HG02588 (cell line): ENCODE results near the gene BRD7.
A peak's percentile ranks its signal among the peaks of the same experiment; 100 is the strongest.

Source experiments
- ATAC-seq: cut with Tn5 transposase; IDR thresholded peaks from one replicate; pipeline ENCODE4 v1.9.1; 2021; ENCODE audit warnings: mild to moderate bottlenecking, moderate library complexity; ENCODE audit not compliant: unreplicated experiment

BRD7 gene

DNA sequence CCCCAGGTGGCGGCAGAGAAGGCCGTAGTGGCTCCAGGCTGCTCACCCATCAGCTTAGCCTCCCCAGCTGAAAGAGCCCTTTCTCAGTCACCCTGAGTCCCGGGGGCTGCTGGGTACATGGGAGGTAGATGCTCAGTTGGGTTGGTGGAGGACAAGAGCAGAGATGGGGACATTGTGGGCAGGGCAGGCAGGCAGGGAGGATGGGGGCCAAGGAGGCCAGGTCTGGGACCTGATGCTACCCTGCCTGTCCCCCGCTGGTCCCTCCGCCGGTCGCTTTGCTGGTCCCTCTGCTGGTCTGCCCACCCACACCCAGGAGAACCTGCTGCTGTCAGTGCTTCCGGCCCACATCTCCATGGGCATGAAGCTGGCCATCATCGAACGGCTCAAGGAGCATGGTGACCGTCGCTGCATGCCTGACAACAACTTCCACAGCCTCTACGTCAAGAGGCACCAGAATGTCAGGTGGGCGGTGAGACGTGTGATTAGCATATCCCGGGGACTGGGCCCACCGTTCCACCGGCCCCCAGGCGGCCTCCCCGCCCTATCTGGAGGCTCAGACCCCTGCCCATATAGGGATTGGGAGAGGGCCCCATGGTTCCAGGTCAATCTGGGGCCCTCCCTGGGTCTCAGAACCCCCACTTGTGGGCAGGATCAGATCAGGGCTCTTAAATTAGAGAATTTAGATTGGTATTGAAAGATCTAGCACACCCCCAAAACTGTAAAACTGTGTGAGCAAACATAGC is 75.6 kb downstream of the BRD7 start:
- ATAC-seq: no peak

DNA sequence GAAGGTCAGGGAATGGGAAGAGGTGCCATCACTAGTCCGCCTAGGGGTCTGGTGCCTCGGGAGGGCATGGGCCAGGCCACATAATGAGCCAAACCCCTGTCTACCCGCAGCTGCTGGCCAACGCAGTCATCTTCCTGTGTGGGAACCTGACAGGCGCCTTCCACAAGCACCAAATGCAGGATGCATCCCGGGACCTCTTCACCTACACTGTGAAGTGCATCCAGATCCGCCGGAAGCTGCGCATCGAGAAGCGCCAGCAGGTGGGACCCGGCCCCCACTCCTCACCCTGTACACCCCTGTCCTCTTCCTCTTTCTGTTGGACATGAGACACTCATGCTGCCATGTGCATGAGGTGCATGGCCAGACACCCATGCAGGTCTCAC is 76.2 kb downstream of the BRD7 start:
- no peak for ATAC-seq

DNA sequence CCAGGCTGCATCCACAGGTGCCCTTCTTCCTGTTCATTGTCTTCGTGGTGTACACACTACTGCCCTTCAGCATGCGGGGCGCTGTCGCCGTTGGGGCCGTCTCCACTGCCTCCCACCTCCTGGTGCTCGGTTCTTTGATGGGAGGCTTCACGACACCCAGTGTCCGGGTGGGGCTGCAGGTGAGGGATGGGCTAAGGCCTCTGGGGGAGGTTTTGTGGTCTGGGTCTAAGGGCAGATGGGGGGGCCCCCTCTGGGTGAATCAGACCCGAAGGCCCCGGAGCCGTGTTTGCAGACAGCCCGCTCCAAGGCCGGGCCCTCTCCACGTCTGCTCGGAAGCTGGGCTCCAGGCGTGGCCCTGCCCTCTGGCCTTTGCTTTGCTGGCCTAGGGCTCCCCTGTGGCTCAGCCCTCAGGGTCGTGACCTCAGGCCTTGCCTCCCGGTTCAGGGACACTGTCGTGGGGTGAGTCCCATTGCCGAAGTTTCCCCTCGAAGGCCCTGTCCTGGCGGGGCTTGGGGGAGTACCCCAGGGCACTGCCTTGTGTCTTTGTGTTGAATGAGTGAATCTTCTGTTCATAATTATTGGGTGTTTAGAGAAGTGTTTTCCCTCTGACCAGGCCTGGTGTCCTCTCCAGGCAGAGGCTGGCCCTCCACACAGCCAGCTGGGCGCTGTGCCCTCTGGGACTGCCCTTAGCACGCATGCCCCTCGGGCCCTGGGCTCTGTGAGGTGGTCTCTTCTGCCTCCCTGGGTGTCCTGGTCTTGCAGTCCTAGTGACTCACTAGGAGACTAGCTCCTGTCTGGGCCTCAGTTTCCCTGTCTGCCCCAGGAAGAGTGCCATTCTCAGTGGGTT is 76.8 kb downstream of the BRD7 start:
- ATAC-seq: no peak

DNA sequence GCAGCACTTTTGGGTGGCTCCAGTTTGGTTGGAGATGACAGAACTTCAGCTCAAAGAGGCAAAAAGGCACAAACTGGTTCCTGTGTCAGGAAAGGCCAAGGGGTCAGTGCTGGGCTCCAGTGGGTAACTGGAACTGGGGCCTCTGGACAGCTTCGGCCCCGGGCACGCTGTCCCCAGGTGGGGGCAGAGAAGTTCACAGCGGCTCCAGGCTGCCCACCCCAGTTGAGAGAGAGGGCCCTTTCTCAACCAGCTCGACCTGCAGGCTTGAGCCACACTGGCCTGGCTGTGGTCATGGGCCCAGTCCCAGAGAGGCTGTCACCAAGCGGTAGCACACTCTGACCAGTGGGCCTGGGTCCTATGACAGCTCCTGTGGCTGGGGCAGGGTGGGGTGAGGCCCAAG is 77.9 kb downstream of the BRD7 start:
- ATAC-seq: no peak

DNA sequence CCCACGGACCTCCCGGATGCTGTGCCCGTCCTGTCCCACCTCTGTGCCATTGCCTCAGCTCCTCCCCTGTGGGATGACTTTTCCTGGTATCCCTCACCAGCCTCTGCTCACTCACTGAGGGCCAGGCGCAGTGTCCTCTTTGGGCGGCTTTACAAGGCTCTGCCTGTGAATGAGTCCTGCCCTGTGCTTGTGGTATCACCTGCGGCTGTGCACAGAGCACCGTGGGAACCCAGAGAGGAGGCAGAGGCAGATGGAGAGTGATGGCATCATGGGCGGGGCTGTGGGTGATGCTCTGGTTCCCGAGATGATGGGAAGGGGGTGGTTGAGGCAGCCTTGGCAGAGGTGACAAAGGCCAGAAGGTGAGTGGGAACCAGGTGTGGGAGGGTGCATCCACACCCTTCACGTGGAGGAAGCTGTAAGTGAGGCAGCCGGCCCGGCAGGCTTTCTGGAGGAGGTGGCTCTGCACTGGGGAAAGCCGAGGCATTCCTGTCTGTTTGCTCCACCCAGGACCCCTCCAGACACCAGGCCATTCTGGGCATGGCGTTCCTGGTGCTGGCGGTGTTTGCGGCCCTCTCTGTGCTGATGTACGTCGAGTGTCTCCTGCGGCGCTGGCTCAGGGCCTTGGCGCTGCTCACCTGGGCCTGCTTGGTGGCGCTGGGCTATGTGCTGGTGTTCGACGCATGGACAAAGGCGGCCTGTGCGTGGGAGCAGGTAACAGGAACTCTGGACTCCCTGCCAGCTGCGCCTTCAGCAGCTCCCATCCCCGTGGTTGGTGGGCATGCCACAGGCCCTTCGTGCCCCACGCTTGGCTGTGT is 78.6 kb downstream of the BRD7 start:
- ATAC-seq: no peak

DNA sequence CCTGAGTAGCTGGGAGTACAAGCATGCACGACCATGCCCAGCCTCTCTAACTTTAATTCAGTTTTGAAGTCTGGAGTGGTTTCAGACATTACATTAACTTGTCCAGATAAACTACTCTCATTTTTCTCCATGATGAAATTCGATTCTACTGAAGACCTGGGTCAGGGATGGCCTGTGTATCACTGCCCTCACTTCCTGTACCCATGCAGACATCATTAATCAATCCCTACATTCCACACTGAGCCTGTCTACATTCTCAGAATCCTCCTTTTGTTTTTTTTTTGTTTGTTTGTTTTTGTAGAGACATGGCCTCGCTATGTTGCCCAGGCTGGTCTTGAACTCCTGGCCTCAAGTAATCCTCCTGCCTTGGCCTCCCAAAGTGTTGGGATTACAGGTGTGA is 79.9 kb downstream of the BRD7 start:
- no peak for ATAC-seq

DNA sequence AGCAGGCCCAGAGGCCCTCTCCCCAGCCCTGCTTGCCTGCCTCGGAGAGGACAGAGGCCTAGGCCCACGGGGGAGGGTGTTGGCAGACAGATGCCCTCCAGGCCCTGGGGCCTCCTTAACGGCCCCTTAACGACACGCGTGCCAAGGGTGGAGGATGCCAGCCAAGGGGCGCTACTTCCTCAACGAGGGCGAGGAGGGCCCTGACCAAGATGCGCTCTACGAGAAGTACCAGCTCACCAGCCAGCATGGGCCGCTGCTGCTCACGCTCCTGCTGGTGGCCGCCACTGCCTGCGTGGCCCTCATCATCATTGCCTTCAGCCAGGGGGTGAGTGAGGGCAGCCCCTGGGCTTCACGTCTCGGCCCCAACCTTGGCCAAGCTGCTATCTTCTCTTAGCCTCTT is 80.8 kb downstream of the BRD7 start:
- no peak for ATAC-seq

DNA sequence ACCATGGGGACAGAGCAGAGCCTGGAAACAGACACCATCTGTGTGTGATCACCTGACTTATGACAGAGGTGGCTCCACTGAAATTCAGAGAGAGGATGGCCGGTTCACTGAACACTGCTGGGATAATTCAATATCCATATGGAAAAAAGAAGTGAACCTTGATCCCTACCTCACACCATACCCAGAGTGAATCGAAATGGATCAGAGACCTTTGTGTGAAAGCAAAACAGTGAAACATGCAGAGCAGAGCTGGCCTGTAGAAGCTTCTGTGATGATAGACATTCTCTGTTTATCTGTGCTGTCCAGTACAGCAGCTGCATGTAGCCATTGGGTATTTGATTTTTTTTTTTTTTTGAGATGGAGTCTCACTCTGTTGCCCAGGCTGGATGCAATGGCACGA is 82.1 kb downstream of the BRD7 start:
- no peak for ATAC-seq

DNA sequence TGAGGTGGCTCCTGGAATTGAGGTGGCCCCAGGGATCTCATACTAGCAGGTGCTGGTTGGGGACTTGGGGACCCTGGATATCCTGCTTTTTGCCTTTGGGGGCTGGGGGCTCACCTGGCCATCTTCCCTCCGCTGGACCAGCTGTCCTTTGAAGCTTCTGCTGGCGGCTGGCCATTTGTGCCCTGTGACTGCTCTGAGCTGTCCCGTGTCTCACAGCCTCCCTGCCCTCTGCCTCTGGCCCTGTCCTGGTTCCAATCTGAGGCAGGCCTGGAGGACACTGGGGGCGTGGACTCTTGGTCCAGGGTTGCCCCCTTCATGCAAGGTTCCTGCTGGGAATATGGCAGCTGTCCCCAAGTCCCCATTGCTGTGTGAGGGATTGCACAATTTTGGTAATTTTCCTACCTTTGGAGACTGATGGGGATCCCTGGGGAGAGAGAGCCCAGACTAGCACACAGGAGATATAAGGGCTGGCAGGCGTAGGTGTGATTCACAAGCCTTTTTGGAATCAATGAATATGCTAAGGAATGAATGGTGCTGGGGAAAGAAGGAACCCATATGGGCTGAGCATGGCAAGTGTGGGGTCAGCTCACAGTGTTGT is 83.3 kb downstream of the BRD7 start:
- no peak for ATAC-seq

DNA sequence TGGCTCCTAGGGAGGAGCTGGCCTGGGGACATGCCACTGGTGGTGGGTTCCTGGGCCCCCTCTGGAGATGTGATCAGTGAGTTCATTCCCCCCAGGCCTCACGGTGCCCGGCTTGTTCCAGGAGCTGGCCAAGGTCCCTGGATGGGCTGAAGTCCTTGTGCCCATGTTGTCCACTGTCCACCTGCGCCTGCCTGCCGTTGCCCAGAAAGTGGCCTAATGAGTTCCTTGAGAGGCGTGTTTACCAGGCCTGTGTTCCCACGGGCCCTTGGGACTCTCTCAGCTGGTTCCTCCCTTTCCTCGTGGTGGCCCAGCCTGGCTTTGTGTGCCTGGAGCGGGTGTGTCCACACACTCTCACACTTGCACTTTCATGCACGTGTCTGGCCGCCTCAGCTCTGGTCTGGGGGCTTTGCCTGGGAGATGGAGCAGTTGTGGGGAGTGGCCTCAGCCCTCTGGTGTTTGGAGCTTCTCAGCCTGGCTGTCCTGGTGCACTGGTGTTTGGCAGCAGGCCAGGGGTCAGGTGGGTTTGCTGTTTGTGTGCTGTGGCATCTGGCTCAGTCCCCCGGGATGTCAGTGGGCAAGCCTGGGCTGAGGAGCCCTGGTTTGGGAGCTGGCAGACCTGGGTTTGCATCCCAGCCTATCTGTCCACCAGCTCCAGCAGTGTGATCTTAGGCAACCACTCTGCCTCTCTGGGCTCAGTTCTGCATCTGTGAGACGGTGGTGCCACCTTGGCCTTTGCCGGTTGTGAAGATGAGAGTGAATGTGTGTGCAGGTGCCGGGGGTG is 84.5 kb downstream of the BRD7 start:
- no peak for ATAC-seq

DNA sequence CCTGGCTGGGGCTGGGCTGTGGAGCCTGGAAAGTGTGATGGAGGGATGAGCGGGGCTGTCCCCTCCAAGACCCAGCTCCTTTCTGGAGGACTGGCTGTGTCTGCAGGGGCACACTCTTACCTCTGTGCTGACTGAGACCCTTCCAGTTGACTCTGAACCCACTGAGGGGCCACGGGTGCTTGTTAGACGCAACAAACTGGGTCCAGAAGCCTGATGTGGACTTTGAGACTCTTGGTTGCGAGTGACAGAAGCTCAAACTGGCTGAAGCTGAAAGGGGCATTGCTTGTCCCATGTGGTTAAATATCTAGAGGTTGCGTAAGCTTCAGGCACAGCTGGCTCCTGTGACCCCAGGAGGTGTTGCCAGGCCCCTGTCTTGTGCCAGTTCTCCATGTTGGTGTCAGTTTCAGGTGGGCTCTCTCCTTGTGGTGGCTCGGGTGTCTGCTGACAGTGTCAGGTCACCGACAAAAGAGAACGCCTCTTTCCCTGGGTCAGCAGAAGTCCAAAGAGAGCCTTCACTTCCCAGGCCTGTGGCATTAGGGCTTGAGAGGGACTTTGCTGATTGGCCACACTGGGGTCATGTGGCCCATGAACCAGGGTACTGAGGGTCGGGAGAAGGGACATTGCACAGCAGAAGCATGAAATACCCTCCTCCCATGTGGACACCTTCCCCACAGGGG is 85.7 kb downstream of the BRD7 start:
- ATAC-seq: no peak

DNA sequence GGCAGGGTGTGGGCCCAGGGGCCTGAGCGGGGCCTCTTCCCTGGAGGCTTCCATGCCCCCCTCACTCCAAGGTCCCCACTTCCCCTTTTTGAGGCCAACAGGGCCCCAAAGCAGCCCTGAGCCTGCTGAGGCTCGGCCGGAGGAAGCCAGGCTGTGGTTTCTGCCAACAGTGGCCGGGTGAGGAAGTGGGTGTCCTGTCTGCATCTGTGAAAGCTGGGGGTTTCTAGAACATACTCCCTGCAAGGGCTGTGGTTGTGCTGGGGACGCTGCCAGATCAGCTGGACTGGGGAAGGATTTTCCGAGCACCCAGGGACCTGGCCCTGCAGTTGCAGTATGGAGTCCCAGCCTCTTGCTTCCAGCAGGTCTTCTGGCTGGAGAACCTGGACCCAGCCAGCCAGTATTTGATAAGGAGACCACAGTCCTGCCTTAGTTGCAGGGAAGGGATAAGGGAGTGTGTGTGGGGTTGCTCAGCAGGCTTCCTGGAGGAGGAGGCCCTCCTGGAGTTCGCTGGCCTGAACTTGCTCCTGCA is 86.7 kb downstream of the BRD7 start:
- ATAC-seq: peak; percentile 85

DNA sequence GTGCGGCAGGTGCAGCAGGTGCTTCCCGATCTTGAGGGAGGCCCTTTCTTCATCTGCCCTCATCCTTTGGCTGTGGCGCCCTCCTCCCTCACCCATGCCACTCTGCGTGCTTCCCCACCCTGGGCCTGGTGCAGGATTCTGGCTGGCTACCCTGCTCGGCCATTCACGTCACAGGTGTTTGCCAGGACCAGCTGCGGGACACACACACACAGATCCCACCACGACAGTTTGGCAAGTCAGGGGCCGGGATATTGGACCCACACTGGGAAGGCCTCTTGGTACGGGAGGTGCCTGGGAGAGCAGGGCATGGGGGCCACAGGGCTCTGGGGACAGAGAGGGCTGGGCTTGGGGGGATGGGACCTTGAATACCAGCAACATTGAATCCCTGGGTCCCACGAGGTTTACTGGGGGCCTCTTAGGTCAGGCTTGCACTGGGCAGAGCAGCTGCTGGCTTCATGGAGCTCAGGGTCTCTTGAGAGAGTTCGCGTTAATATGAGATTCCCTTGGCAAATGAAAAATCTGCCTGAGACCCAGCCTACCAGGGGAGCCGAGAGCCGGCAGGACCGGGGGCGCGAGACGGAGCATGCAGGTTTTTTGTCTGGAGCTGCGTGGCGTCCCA is 87.3 kb downstream of the BRD7 start:
- no peak for ATAC-seq

DNA sequence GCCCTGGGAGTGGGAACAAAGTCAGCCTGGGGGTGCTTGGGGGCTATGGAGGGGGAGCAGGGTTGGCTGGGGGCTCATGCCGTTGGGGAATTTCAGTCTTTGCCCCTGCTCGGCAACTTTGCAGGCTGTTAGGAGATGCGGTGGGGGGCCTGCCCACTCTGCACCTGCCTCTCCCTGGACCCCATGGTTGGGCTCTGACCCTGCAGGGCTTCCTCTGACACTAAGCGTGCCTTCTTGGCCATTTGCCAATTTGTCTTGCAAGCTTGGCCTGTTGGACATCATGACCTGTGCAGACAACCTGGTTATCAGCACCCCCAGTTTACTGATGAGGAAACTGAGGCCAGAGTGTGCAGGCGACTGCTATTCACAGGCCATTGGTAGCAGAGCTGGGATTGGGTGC is 87.9 kb downstream of the BRD7 start:
- no peak for ATAC-seq

DNA sequence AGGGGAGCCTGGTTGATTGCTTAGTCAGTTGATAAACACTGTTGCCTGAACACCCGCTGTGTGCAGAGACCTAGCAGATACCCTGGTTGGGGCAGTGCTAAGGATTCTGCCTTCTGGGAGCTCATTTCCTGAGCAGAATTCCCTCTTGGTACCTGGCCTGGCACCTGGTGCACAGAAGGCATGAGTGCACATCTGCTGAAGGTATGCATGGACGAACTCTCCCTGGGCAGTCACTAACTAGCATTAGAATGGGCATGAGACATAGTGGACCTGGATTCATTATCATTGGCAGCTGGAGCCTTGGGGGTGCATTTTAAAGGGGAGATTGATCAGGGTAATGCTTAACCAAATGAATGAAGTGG is 89.3 kb downstream of the BRD7 start:
- ATAC-seq: no peak

DNA sequence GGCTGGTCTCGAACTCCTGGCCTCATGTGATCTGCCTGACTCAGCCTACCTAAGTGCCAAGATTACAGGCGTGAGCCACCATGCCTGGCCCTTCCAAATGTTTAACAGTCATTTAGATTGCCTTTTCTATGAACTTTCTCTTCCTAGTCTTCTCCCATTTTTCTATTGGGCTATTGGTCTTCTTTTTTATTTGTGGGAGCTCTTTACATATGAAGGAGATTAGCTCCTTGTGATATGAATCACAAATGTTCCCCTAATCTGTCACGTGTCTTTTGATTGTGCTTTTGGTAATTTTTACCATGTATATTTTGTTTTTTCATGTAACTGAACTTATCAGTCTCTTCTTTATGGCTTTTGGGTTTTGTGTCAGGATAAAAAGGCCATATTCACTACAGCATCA is 90.5 kb downstream of the BRD7 start:
- ATAC-seq: no peak

DNA sequence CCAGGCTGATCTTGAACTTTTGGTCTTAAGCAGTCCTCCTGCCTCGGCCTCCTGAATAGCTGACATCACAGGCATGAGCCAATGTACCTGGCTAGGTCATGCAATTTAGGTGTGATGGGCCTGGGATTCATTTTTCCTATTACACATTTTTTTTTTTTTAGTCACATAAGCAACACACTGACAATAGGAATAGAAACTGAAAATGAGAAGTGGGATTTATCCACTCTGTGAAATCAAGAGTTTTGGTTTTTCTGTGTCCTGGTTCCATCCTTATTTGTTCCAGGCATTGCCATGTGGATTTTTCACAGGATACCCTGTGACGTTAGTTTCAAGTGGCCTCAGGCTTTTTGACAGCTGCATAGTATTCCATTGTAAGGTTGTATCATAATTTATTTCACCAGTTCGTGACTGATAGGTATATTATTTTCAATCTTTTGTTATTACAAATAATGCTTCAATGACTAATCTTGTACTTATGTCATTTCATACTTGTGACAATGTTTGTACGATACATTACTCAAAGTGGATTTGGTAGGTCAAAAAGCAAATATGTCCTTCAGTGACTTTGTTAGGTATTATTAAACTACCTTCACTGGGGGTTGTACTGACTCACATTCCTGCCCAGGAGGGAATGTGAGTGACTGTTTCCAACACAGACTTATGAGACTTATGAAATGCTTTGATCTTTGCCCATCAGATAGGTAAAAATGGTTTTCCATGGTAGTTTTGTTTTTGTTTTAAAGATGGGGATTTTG is 91.8 kb downstream of the BRD7 start:
- ATAC-seq: no peak

DNA sequence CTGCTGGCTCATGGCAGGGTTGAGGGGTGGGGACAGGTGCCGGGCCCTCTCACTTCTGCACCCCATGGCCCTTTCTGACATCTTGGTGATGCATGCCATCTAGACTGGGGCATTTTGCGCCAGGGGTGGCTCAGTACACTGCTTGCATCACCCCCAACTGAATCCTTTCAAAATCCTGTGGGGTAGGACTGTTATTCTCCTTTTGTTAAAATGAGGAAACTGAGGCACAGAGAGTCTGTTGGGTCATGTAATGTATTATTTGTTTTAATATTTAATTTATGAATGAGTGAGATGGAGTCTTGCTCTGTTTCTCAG is 92.5 kb downstream of the BRD7 start:
- no peak for ATAC-seq
